Dermis microvascular lymphatic vessel endothelial cell (primary cell): ENCODE data around the gene ETFA. TPM values are rescaled to one million over a fixed set of nuclear protein-coding genes. Genes with fewer than 3 reads are reported as not detected.

Source experiments
- DNase-seq, 2 donors: peaks; one replicate each; pipeline versions ENCODE4 v3.0.0 to v3.0.0-alpha.2; 2010; ENCODE audit warnings: low read depth in 2 of 2
- total RNA-seq: library from RNA; depleted of rRNA; stranded (reverse); fragments of >200 nt; gene quantifications from 2 replicates; pipeline ENCODE4 v1.2.1, GENCODE V29; 2014

The ETFA gene
- total RNA-seq = 163 and 166 TPM in 2 replicates

DNA sequence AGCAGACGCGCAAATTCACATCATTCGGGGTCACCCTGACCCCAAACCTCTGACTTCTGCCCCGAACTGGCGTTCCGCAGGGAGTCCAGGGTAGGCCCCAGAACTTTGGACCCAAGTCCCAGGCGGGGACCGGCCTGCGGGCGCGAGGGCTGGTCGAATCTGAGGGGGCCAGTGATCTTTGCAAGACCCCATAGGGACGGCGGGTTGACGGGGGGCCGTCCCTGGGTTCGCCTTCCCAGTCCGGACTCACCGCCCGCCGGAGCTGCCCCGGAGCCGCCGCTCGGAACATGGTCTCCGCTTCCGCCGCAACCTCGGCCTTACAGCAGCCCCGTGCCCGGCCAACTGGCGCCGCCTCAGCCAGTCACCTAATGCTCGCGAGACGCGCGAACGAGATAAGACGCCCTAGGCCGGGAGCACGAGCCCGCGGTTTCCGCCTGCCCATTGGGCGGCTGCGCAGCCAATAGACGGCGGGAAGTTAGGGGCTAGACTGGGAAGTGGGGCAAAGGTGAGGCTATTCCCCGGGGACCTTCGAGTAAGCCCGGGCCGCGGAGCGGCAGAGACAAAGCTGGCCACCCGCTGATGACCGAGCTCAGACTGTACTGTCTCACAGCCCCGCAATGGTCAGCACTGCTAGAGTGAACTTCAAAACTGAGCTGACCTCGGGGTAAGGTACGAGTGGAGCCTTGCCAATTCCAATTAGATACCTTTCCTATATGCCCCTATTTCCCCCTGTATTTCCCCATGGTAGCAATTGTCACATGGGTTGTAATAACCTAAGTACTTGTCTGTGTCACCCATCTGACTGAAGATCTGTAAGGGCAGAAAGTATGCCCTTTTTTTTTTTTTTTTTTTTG lies at the start of gene ETFA:
Gene ETFA, minus strand, starts transcription at position 370 of the 854 bp plus-strand sequence. Its CDS starts 81 bp downstream, at position 289.
- peak; percentile 84 to 95 for DNase-seq

DNA sequence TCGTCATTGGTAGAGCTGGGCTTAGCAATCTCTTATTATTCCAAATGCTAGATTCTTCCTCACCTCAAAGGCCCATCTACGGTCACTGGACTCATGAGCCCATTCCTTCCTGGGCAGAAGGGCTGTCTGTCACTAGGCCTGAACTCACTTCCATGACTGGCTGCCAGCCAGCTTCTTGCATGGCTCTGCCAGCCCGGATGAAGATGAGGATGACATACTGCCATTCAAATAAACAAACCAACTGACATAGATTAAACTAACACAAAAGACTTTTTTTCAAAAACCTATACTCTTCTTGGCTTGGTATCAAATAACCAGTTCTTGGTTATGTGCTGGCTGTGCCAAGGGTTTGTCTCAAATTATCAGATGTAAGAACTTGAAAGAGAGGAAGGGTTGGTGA lies 49.1 kb upstream of the ETFA start:
- DNase-seq = no peak

DNA sequence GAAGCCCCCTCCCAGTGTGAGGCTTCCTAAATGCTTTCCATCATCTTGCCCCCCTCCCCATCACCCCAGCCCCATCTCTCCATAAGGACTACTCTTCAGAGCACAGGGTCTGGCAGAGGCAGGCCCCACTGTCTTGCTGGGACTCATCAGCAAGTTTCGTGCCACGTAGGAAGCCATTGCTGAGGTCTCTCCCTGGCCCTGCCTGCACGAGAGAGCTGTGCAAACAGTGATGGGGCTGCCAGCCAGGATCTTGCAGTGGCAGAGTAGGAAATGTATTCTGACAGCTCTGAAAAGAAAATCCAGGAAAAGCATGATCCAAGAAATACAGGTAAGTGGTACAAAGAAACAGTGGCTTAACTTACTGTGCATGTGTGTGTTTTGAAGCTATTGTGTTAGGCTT lies 47.9 kb upstream of the ETFA start:
- no peak for DNase-seq

DNA sequence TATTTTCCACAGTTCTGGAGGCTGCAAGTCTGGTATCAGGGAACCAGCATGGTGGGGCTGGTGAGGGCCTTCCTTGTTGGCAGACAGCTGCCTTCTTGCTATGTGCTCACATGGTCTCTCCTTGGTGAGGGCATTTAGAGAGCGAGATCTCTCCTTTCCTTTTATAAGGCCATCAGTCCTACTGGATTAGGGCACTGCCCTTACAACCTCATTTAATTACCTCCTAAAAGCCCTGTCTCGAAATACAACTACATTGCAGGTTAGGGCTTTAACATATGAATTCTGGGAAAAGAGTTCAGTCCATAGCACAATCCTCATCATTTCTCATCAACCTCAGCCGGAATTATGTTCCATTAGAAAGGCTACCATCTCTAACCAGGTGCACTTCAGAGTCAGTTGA lies 47.2 kb upstream of the ETFA start:
- DNase-seq = no peak

DNA sequence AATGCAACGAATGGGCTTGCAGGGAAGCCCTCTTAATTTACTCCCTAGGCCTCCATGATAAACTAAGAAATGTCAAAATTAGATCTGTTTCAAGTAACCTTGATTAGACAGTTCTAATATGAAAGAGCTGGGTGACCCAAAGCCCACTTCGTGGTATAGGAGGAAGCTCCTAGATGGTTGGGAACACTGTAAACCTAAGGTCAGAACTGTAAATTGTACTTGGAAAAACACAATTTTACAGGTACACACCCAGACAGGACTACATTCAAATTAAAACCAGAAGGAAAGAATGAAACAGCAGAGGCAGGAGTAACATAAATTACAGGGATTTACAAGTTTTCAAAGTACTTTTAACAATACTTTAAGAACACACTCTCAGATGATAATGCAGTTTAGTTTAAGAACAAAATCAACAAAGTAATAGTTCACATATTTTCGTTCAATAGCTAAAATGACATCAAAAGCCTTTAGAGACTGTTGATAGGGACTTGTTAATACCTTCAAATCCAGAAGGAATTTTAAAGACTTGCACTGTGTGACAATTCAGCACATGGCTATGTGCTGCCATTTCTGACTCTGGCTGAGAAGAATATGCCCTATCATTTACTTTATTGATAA lies 43.7 kb upstream of the ETFA start:
- no peak for DNase-seq

DNA sequence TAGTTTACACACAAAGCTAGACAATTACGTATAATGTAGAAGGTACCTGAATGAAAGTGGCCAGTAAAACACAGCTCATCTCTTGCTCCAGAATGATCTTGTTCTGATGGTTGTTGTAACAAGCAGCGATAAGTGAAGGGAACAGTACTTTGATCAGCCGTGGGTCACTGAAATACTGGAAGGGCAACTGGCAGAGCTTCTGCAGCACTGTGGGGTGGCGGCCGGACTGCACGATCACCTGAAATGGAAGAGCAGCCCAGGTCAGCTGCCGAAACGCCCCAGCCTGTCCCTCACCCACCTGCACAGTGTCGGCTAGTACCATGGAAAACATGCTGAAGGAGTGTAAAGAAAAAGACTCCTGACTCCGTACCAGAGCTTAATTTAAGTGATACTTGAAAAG lies 42.6 kb upstream of the ETFA start:
- DNase-seq = no peak

DNA sequence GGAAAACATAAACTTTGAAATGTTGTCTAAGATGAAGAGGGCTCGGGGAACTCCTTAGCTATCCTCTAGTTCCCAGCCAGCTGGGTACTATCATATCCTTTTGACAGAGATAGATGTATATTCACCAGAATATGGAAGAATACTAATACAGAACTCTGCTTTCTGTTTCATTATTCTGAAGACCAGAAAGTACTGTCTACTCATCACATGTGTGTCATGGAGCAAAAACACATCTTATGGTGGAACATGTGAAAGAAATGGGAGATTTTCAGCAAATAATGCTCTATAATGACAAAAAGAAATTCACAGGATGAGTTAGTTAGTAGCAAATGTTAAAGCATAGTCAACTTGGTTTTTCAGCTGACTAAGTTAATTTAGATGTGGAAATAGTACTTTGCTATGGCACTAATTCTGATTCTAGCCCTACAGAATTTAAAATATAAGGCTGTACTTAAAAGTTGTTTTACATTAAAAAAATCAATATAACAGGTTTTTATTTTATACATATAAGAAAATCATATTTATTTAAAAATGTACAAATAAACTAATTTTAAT lies 41.8 kb upstream of the ETFA start:
- DNase-seq = no peak

DNA sequence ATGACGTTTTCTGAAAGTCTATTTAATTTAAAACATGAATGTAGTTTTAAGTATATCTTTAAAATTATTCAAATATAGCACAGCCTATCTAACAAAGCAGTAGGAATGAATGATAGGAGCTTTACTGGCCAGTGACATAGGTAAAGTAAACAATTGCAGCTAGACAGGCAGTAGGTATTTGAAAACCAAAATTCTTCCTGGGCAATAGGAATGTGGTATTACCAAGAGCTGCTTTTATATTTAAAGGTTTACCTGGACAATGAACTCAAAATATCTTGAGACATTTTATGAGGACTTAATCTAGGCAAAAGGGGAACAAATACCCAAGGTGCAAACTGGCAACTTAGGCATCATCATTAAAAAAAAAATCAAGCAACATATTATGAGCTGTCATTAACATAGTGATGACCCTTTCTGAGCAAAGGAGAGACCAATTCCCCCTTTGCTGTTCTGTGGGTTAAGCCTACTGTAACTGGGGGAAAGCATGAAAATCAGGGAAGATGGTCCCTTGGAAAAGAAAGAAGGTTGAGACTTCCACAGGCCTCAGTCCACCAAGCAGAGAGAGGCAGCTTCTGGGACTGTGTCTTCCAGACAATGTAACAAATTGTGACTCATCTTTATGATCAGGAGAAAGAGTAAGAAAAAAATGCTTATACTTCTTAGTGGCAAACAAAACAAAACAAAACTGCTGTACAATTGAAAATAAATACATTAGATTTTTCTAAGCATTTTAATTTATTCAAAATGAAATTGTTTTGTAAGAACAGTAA lies 38.2 kb upstream of the ETFA start:
- no peak for DNase-seq

DNA sequence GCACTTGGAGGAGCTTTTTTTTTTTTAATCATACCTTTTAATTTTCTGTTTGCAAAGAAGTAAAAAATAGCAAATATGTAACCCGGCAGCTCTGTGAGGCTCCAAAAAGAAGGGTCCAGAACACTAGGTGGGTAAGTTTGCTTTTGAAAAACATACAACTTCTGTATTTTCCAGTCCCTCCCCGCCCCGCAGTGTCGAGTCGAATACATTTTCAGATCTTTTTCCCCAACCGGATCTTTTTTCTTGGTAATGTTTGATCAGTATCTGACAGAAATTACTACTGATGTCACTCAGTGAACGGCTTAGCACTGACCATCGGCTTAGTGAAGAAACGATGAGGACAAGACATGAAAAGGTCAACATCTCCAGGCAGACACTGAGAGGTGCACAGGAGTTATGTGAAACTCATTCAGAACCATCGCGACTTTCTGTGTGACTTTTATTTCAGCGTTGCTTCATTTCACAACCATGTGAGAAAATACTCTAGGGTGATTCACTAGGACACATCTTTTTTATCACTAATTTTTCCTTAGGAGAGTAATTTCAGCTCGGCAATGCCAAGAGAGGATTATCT lies 36.3 kb upstream of the ETFA start:
- no peak for DNase-seq

DNA sequence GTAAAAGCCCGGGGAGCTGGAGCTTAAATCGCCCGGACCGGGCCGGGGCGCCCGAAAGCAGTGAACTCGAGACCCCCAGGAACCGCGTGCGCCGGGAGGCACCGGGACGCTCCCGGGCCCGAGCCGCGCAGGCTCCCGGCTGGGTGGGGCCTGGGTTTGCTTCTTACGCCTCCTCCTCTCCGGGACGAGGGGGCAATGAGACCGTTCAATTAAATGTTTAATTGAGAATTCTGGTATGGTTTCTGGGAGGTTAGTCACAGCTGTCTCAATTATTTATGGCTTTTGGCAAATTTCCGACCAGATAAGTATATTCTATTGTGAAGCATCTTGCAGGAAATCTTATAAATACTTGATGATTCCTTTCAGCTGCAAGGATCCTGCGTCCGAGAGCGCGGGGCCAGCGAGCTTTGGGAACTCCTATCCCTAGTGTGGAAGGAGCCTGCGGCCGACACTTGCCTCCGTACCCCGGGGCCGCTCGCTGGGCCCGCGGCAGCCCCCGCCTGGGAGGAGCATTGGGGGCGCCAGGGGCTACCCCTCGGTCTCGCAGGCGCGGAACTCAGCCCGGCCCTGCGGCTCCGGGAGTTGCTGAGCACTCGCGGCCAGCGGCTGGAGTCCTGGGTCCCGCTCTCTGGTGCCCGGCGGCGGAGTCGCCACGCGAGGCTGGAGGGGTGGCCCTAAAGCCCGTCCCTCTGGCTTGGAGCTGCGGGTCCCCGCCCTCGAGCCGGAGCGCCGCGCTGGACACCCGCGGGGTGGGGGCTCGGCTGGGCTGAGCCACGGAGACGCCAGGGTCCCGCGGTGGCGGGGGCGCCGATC lies 35.6 kb upstream of the ETFA start:
- peak in 1 of 2 donors; percentile 29 for DNase-seq

DNA sequence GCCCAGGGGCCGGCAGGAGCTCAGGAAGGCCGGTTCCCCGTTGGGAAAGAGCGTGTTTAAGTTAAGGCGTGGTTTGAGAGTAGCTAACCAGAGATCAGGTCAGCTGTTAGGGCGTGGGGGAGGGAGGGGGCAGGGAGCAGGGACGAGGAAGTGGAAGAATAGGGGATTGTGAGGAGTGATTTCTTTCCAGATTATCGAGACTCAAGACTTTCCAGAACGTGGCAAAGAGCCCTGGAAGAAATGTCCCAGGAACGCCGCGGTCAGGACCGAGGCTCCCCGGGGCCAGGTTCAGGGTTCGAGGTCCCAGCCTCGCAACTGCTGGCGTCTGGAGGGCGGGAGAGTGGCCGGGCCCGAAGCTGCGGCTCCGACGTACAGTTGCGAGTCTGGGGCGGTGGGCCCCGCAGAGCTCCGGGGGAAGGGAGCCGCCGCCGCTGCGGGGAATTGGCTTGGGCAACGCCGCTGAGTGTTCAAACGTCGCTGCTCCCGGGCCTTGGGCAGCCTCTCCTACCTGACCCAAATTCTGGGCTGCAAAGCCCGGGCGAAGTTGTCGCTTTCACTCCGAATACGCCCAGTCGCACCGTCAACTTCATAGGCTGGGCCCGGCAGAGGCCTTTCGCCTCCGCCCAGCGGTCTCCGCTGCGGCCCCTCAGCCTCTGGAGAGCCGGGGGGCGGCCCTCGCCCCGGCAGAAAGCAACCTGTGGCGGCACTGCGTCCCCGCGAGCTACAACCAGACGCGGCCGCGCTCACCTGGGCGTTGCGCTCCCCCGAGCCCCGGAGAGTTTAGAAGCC lies 34.8 kb upstream of the ETFA start:
- DNase-seq = no peak

DNA sequence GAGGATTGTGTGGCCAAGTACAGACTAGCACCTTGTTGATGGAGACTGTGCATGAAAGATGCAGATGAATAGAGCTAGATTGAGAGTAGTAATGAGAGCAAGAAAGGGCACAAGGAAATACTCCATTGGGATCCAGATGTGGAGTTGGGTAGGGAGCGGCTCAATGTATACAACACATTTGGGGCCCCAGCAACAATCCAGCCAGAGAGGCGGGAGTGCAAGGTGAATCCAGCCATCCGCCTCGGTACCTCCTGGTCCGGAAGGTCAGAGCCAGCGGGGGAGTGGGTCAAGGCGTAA lies 34.3 kb upstream of the ETFA start:
- no peak for DNase-seq

DNA sequence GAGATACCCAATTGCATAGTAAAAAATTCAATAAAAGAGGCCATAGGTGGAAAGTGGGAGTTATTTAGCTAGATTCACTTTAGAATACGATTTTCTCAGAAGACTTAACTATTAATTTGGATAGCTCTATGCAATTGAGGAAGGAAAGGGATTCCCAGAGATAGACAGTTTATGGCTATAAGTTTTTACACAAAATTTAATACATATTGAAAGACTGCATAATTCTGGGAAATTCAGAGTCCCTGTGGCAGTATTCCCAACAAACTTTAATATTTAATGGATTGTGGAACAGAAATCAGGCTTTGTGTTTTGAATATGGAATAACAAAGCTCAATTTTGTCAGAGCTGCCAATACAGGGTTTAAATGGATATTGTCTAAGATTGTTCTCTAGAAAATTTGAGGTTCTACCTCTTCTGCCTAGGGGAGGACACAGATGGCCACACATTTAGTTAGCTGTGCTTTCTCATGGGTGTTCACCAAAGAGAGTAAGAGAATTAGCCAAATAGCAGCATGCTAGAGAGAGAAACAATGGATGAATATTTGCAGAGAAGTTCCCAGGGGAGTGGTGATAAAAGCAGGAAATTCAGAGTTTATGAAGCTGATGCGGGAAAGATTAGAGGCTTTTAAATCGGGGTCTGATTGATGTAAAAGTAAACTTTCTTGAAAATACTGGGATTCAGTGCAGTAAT lies 33.8 kb upstream of the ETFA start:
- DNase-seq = no peak

DNA sequence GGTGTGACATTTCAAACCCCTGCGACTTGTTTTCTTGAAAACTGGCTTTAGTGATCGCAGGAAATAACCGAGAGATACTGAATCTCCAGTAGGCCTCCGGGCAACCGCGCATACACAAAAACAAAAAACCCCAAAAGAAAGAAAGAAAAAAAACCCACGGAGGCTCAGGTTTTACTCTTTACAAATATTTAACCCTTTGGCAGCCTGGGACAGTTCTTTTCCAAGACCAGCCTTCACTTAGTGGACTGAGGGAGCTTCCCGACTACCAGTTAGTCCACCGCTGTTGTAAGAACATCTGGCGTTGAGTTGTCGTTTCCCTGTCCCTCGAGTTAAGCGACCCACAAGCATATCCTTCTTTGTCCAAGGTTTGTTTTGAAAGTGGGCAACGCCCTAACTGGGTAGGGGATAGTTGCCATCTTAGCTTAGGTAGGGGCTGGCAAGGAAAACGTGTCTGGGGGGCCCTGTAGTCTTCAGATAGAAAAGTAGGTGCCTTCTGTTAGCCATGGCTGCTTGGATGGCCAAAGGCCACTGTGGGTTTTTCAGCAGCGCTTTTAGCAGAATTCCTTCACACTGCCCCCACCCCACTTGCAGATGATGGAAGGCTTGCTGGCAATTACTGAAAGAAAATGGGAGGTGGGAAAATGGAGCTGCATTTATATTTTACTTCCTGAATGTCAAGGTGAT lies 32.2 kb upstream of the ETFA start:
- no peak for DNase-seq

DNA sequence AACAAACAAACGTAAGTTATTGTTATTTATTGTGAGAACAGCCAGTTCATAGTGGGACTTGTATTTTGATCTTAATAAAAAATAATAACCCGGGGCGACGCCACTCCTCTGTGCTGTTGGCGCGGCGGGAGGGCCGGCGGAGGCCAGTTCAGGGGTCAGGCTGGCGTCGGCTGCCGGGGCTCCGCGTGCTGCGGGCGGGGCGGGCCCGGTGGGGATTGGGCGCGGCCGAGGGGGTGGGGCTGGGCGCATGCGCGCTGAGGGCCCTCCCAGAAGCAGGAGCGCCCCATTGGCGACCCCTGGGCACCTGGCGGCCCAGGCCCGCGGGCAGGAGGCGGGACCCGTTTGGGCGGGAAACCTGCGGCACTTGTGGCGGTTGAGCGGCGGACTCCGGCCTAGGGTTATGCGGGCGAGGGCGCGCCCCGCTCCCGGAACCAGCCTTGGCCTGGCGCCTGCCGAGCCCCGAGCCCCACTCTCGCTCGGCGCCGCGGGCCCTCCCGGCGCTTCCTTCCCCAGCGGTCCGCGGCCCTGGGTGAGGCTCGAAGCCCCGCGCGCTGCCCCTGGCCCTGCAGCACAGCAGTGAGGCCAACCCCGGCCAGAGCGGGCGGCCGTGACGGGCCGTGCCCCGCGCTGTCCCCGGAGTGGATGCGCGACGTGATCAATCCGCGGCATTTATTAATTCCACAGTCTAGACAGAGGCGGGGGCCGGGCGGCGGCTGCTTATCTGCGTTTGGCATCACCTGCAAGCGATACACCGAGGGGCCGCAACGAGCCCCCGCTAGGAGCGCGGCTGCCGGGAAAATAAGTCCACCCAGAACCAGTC lies 31.3 kb upstream of the ETFA start:
- DNase-seq = no peak

DNA sequence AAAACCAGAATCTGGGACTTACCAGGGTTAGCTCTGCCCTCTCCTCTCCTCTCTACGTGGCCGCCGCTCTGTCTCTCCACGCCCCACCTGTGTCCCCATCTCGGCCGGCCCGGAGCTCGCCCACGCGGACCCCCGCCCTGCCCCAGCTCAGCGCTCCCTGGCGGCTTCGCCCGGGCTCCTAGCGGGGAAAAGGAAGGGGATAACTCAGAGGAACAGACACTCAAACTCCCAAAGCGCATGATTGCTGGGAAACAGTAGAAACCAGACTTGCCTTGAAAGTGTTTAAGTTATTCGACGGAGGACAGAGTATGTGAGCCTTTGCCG lies 30.8 kb upstream of the ETFA start:
- no peak for DNase-seq

DNA sequence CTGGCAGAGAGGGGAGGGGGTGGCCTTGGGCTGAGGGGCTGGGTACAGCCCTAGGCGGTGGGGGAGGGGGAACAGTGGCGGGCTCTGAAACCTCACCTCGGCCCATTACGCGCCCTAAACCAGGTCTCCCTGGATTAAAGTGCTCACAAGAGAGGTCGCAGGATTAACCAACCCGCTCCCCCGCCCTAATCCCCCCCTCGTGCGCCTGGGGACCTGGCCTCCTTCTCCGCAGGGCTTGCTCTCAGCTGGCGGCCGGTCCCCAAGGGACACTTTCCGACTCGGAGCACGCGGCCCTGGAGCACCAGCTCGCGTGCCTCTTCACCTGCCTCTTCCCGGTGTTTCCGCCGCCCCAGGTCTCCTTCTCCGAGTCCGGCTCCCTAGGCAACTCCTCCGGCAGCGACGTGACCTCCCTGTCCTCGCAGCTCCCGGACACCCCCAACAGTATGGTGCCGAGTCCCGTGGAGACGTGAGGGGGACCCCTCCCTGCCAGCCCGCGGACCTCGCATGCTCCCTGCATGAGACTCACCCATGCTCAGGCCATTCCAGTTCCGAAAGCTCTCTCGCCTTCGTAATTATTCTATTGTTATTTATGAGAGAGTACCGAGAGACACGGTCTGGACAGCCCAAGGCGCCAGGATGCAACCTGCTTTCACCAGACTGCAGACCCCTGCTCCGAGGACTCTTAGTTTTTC lies 30.2 kb upstream of the ETFA start:
- no peak for DNase-seq
